ENCODE results near the gene RGS3. TPM values are rescaled to one million over a fixed set of nuclear protein-coding genes. Genes with fewer than 3 reads are reported as not detected.

Gene RGS3
- total and polyA plus RNA-seq, 2 donors (not counting 3 experiments of a cell fraction or from before 2014, with no cell fraction given) = 356 to 416 TPM

GRCh38 chr9:113625486-113625885 lies 162.0 kb downstream of the RGS3 start:
- Histone ChIP-seq H3K27ac (ENCODE audit: insufficient read depth, low read depth, low read length) (no peak overlapping the region), H3K79me2 (ENCODE audit: control insufficient read depth, insufficient read depth, low read length) (no peaks in the 10 kb centered on the region), H3K27me3 (ENCODE audit: control insufficient read depth in 2 of 2, insufficient read depth in 2 of 2, low read length in 2 of 2) (no peaks in the 10 kb centered on the region), H3K36me3 (ENCODE audit: control insufficient read depth in 2 of 2, extremely low read depth in 1 of 2, insufficient read depth in 2 of 2, low read length in 2 of 2) (no peaks in the 10 kb centered on the region), H3K4me2 (ENCODE audit: insufficient read depth, low read length) (no peak overlapping the region), H3K4me1 (ENCODE audit: control insufficient read depth, extremely low read depth, insufficient read depth, low read length) (peaks cover 33% of the 10 kb centered on the region), H3K9me1 (replicated peaks; ENCODE audit: control insufficient read depth, extremely low read depth, insufficient read depth, low read length) (no peaks in the 10 kb centered on the region), H2AFZ (ENCODE audit: low read depth, low read length) (no peak overlapping the region), H3K4me3 (replicated peaks in 1 of 3; ENCODE audit: insufficient read depth in 1 of 3, low read depth in 1 of 3, low read length in 3 of 3) (no peak overlapping the region), H3K9me3 (replicated peaks; ENCODE audit: control insufficient read depth, insufficient read depth, low read length) (no peaks in the 10 kb centered on the region), H3K9ac (replicated peaks; ENCODE audit: extremely low read depth, insufficient read depth, low read length) (no peak overlapping the region), H4K20me1 (replicated peaks; ENCODE audit: control insufficient read depth, extremely low read depth, insufficient read depth, low read length) (no peaks in the 10 kb centered on the region)
- ChIA-PET POLR2A (interaction anchor here (0.7 kb wide), 1 partner anchor 32 kb away, joined by 3 read pairs; no protein-coding TSS in a partner anchor), CTCF (interaction anchor here (0.8 to 3.1 kb wide), 5 partner anchors 10 to 33 kb away, joined by 3 to 13 read pairs (median 5); no protein-coding TSS in a partner anchor)
- no peak for TF ChIP-seq POLR2AphosphoS5 (IDR thresholded peaks at IDR 0.05; ENCODE audit: insufficient read depth, low read depth, low read length)
- TF ChIP-seq GATA2 (IDR thresholded peaks at IDR 0.05; ENCODE audit: insufficient read depth, insufficient read length, low read depth, low read length) = no peak
- TF ChIP-seq MAX (IDR thresholded peaks at IDR 0.05; ENCODE audit: insufficient read depth, insufficient read length) = no peak
- TF ChIP-seq, protein P1, sequence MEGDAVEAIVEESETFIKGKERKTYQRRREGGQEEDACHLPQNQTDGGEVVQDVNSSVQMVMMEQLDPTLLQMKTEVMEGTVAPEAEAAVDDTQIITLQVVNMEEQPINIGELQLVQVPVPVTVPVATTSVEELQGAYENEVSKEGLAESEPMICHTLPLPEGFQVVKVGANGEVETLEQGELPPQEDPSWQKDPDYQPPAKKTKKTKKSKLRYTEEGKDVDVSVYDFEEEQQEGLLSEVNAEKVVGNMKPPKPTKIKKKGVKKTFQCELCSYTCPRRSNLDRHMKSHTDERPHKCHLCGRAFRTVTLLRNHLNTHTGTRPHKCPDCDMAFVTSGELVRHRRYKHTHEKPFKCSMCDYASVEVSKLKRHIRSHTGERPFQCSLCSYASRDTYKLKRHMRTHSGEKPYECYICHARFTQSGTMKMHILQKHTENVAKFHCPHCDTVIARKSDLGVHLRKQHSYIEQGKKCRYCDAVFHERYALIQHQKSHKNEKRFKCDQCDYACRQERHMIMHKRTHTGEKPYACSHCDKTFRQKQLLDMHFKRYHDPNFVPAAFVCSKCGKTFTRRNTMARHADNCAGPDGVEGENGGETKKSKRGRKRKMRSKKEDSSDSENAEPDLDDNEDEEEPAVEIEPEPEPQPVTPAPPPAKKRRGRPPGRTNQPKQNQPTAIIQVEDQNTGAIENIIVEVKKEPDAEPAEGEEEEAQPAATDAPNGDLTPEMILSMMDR (IDR thresholded peaks at IDR 0.05; ENCODE audit: extremely low read depth in 1 of 2, insufficient read depth in 1 of 2, low read depth in 1 of 2, low read length in 2 of 2) = no peak
- no peak for TF ChIP-seq FOS (IDR thresholded peaks at IDR 0.05; ENCODE audit: borderline replicate concordance, insufficient read depth, low read length)
- TF ChIP-seq POLR2A (IDR thresholded peaks at IDR 0.05; ENCODE audit: low read depth, low read length) = no peak
- no peak for TF ChIP-seq MYC (IDR thresholded peaks at IDR 0.05; ENCODE audit: low read depth, low read length)
- no peak for TF ChIP-seq JUN (IDR thresholded peaks at IDR 0.05; ENCODE audit: borderline replicate concordance, insufficient read depth, insufficient read length, low read depth)
- no peak for TF ChIP-seq EZH2 (IDR thresholded peaks at IDR 0.05; ENCODE audit: borderline replicate concordance, low read depth, low read length, severe bottlenecking)
- dilution Hi-C loops (cut with MboI; ENCODE audit: extremely low pct_ligation_motif_present, low sequenced_read_pairs) (no loop called here), intact Hi-C loops (cut with micrococcal nuclease) (no loop called here)
- no TSS peak for BruUV-seq (replicated peaks)
- DNase-seq (ENCODE audit: low read depth, low spot score) (no peak), FAIRE-seq (no peak)
